Muscle layer of colon (tissue), 2 donors: Measurements from ENCODE around the gene DDX27.

Experiments
- H3K27ac ChIP-seq: one replicate; pipeline ENCODE4 v1.7.0; 2013; ENCODE audit warnings: low read depth, mild to moderate bottlenecking, low read length, moderate library complexity
- H3K27me3 ChIP-seq, 2 donors: one replicate each; pipeline ENCODE4 v1.7.0; 2013; ENCODE audit warnings: low read length in 2 of 2, mild to moderate bottlenecking in 2 of 2; ENCODE audit not compliant: insufficient read depth in 2 of 2, control insufficient read depth in 1 of 2
- H3K36me3 ChIP-seq: one replicate; pipeline ENCODE4 v1.7.0; 2013; ENCODE audit warnings: mild to moderate bottlenecking, low read length; ENCODE audit not compliant: insufficient read depth
- H3K4me1 ChIP-seq: one replicate; pipeline ENCODE4 v1.7.0; 2013; ENCODE audit warnings: mild to moderate bottlenecking, low read length; ENCODE audit not compliant: insufficient read depth
- H3K4me3 ChIP-seq, 2 donors: one replicate each; pipeline ENCODE4 v1.7.0; 2013; ENCODE audit warnings: low read length in 2 of 2, low read depth in 1 of 2, mild to moderate bottlenecking in 1 of 2, moderate library complexity in 1 of 2
- H3K9ac ChIP-seq: one replicate; pipeline ENCODE4 v1.7.0; 2013; ENCODE audit warnings: low read length
- H3K9me3 ChIP-seq: one replicate; pipeline ENCODE4 v1.7.0; 2013; ENCODE audit warnings: mild to moderate bottlenecking, low read length
- donor health status: abdominal sarcoma.
- donor health status: Adenocarcinoma of cecum.

The DDX27 gene

GRCh38 chr20:49256261-49256660 lies 37.0 kb downstream of the DDX27 start:
- Histone ChIP-seq H3K4me3 (no peak overlapping the region), H3K36me3 (peaks cover 77% of the 10 kb centered on the region), H3K27me3 (no peaks in the 10 kb centered on the region), H3K9me3 (no peaks in the 10 kb centered on the region), H3K4me1 (no peaks in the 10 kb centered on the region), H3K27ac (no peak overlapping the region), H3K9ac (no peak overlapping the region)

GRCh38 chr20:49259284-49259683 lies 40.1 kb downstream of the DDX27 start:
- Histone ChIP-seq H3K4me1 (no peaks in the 10 kb centered on the region), H3K9ac (no peak overlapping the region), H3K4me3 (no peak overlapping the region), H3K27me3 (no peaks in the 10 kb centered on the region), H3K27ac (no peak overlapping the region), H3K36me3 (peaks cover 74% of the 10 kb centered on the region), H3K9me3 (no peaks in the 10 kb centered on the region)

- Histone ChIP-seq H3K9ac (no peak overlapping the region), H3K27me3 (no peaks in the 10 kb centered on the region), H3K36me3 (peaks cover 74% of the 10 kb centered on the region), H3K27ac (no peak overlapping the region), H3K9me3 (no peaks in the 10 kb centered on the region), H3K4me1 (no peaks in the 10 kb centered on the region), H3K4me3 (no peak overlapping the region)
These were observed 40.6 kb downstream of the DDX27 start for GRCh38 chr20:49259799-49260198.

- Histone ChIP-seq H3K4me3 (no peak overlapping the region), H3K36me3 (peaks cover 76% of the 10 kb centered on the region), H3K27me3 (no peaks in the 10 kb centered on the region), H3K27ac (no peak overlapping the region), H3K9ac (no peak overlapping the region), H3K9me3 (no peaks in the 10 kb centered on the region), H3K4me1 (no peaks in the 10 kb centered on the region)
These were observed 41.0 kb downstream of the DDX27 start for GRCh38 chr20:49260218-49260617.

GRCh38 chr20:49261173-49261572 lies 42.0 kb downstream of the DDX27 start:
- H3K27ac ChIP-seq: no peak overlapping the region
- H3K4me1 ChIP-seq: no peaks in the 10 kb centered on the region
- H3K4me3 ChIP-seq: no peak overlapping the region
- no peaks in the 10 kb centered on the region for H3K27me3 ChIP-seq
- no peaks in the 10 kb centered on the region for H3K9me3 ChIP-seq
- no peak overlapping the region for H3K9ac ChIP-seq
- H3K36me3 ChIP-seq: peaks cover 74% of the 10 kb centered on the region

- no peak overlapping the region for H3K9ac ChIP-seq
- H3K9me3 ChIP-seq: no peaks in the 10 kb centered on the region
- no peak overlapping the region for H3K27ac ChIP-seq
- H3K4me1 ChIP-seq: no peaks in the 10 kb centered on the region
- H3K4me3 ChIP-seq: no peak overlapping the region
- peaks cover 61% of the 10 kb centered on the region for H3K36me3 ChIP-seq
- H3K27me3 ChIP-seq: no peaks in the 10 kb centered on the region
These were observed 43.2 kb downstream of the DDX27 start for GRCh38 chr20:49262444-49262843.

GRCh38 chr20:49267327-49267726 lies 48.1 kb downstream of the DDX27 start:
- Histone ChIP-seq H3K9me3 (no peaks in the 10 kb centered on the region), H3K9ac (no peak overlapping the region), H3K4me1 (peaks cover 18% of the 10 kb centered on the region), H3K4me3 (no peak overlapping the region), H3K27ac (no peak overlapping the region), H3K36me3 (peaks cover 66% of the 10 kb centered on the region), H3K27me3 (no peaks in the 10 kb centered on the region)

GRCh38 chr20:49268600-49269365 lies 49.6 kb downstream of the DDX27 start:
- Histone ChIP-seq H3K27me3 (no peaks in the 10 kb centered on the region), H3K4me1 (peaks cover 19% of the 10 kb centered on the region), H3K9ac (no peak overlapping the region), H3K4me3 (no peak overlapping the region), H3K27ac (no peak overlapping the region), H3K9me3 (no peaks in the 10 kb centered on the region), H3K36me3 (peaks cover 53% of the 10 kb centered on the region)

GRCh38 chr20:49270177-49270576 lies 51.0 kb downstream of the DDX27 start:
- peaks cover 42% of the 10 kb centered on the region for H3K36me3 ChIP-seq
- H3K4me1 ChIP-seq: peaks cover 22% of the 10 kb centered on the region
- no peak overlapping the region for H3K9ac ChIP-seq
- H3K27ac ChIP-seq: no peak overlapping the region
- H3K4me3 ChIP-seq: no peak overlapping the region
- no peaks in the 10 kb centered on the region for H3K27me3 ChIP-seq
- no peaks in the 10 kb centered on the region for H3K9me3 ChIP-seq

- Histone ChIP-seq H3K4me1 (peaks cover 28% of the 10 kb centered on the region), H3K27ac (no peak overlapping the region), H3K9me3 (no peaks in the 10 kb centered on the region), H3K27me3 (no peaks in the 10 kb centered on the region), H3K4me3 (no peak overlapping the region), H3K36me3 (peaks cover 42% of the 10 kb centered on the region), H3K9ac (no peak overlapping the region)
These were observed 51.5 kb downstream of the DDX27 start for GRCh38 chr20:49270736-49271135.

GRCh38 chr20:49272654-49273053 lies 53.4 kb downstream of the DDX27 start:
- H3K27me3 ChIP-seq: no peaks in the 10 kb centered on the region
- no peaks in the 10 kb centered on the region for H3K9me3 ChIP-seq
- H3K4me3 ChIP-seq: no peak overlapping the region
- H3K9ac ChIP-seq: no peak overlapping the region
- peaks cover 41% of the 10 kb centered on the region for H3K4me1 ChIP-seq
- peaks cover 39% of the 10 kb centered on the region for H3K36me3 ChIP-seq
- H3K27ac ChIP-seq: no peak overlapping the region

- no peak overlapping the region for H3K4me3 ChIP-seq
- H3K27ac ChIP-seq: no peak overlapping the region
- H3K9me3 ChIP-seq: no peaks in the 10 kb centered on the region
- no peak overlapping the region for H3K9ac ChIP-seq
- H3K36me3 ChIP-seq: peaks cover 39% of the 10 kb centered on the region
- no peaks in the 10 kb centered on the region for H3K27me3 ChIP-seq
- peaks cover 35% of the 10 kb centered on the region for H3K4me1 ChIP-seq
These were observed 54.6 kb downstream of the DDX27 start for GRCh38 chr20:49273696-49274277.
